Measurements from ENCODE around the gene CDA. TPM values are rescaled to one million over a fixed set of nuclear protein-coding genes. Genes with fewer than 3 reads are reported as not detected.

Gene CDA
- total RNA-seq, 4 donors from 2014 or later: 5.3 to 24.1 (median 18.5) TPM

- WGBS, 2 donors: 86 to 93% methylated on average over 12 to 13 of the region's 13 CpGs
- no peak for TF ChIP-seq POLR2A (IDR thresholded peaks at IDR 0.05)
- no peak for TF ChIP-seq CTCF (IDR thresholded peaks at IDR 0.05)
- intact Hi-C loops (cut with DNase I; ENCODE audit: low total_unique reads): no loop called here
- DNase-seq (ENCODE audit: low spot score in 2 of 2): no peak
- H3K4me3 ChIP-seq (ENCODE audit: low read depth, poor library complexity, severe bottlenecking): no peak overlapping the region
These were observed 59.5 kb downstream of the CDA start for GRCh38 chr1:20648438-20648837.

- intact Hi-C loops (cut with DNase I; ENCODE audit: low total_unique reads): no loop called here
- TF ChIP-seq CTCF (IDR thresholded peaks at IDR 0.05): no peak
- no peak for TF ChIP-seq POLR2A (IDR thresholded peaks at IDR 0.05)
- 85 to 90% methylated on average over 15 of the region's 15 CpGs for WGBS, 2 donors
- no peak for DNase-seq (ENCODE audit: low spot score in 2 of 2)
- H3K4me3 ChIP-seq (ENCODE audit: low read depth, poor library complexity, severe bottlenecking): no peak overlapping the region
These were observed 60.0 kb downstream of the CDA start for GRCh38 chr1:20648946-20649345.

- WGBS, 2 donors: 91 to 92% methylated on average over 15 of the region's 15 CpGs
- H3K4me3 ChIP-seq (ENCODE audit: low read depth, poor library complexity, severe bottlenecking): no peak overlapping the region
- intact Hi-C loops (cut with DNase I; ENCODE audit: low total_unique reads): no loop called here
- no peak for DNase-seq (ENCODE audit: low spot score in 2 of 2)
- no peak for TF ChIP-seq CTCF (IDR thresholded peaks at IDR 0.05)
- TF ChIP-seq POLR2A (IDR thresholded peaks at IDR 0.05): no peak
These were observed 63.4 kb downstream of the CDA start for GRCh38 chr1:20652300-20652699.

GRCh38 chr1:20654104-20654690 is 65.3 kb downstream of the CDA start:
- TF ChIP-seq POLR2A (IDR thresholded peaks at IDR 0.05): no peak
- no peak for DNase-seq (ENCODE audit: low spot score in 2 of 2)
- 71% methylated on average over 18 to 19 of the region's 20 CpGs for WGBS, 2 donors
- intact Hi-C loops (cut with DNase I; ENCODE audit: low total_unique reads): no loop called here
- no peak overlapping the region for H3K4me3 ChIP-seq (ENCODE audit: low read depth, poor library complexity, severe bottlenecking)

GRCh38 chr1:20657024-20657423 is 68.1 kb downstream of the CDA start:
- TF ChIP-seq CTCF (IDR thresholded peaks at IDR 0.05) (no peak), POLR2A (IDR thresholded peaks at IDR 0.05) (no peak)
- 86 to 88% methylated on average over 12 of the region's 12 CpGs for WGBS, 2 donors
- H3K4me3 ChIP-seq (ENCODE audit: low read depth, poor library complexity, severe bottlenecking): no peak overlapping the region
- no peak for DNase-seq (ENCODE audit: low spot score in 2 of 2)
- intact Hi-C loops (cut with DNase I; ENCODE audit: low total_unique reads): no loop called here

- H3K4me3 ChIP-seq (ENCODE audit: low read depth, poor library complexity, severe bottlenecking): no peak overlapping the region
- DNase-seq (ENCODE audit: low spot score in 2 of 2): no peak
- 83% methylated on average over 16 of the region's 16 CpGs for WGBS, 2 donors
- intact Hi-C loops (cut with DNase I; ENCODE audit: low total_unique reads): no loop called here
- TF ChIP-seq POLR2A (IDR thresholded peaks at IDR 0.05) (no peak), CTCF (IDR thresholded peaks at IDR 0.05) (no peak)
These were observed 69.4 kb downstream of the CDA start for GRCh38 chr1:20658166-20658915.
